GM23248 (cell line): Measurements from ENCODE around the gene LRBA. TPM values are rescaled to one million over a fixed set of nuclear protein-coding genes. Genes with fewer than 3 reads are reported as not detected.

Experiments used
- DNase-seq: peaks from one replicate; pipeline ENCODE4 v3.0.0-alpha.2; 2015
- H2AFZ ChIP-seq: fragments of 200-600 bp; sonication (generic); 2 replicates; pipeline ENCODE4 v1.6.1; 2016; ENCODE audit warnings: antibody characterized with exemption
- H3F3A ChIP-seq: fragments of 200-600 bp; sonication (generic); 2 replicates; pipeline ENCODE4 v1.6.1; 2016; ENCODE audit warnings: mild to moderate bottlenecking, antibody characterized with exemption, mixed run types; ENCODE audit not compliant: insufficient read depth
- H3K27ac ChIP-seq: fragments of 200-600 bp; sonication (generic); 2 replicates; pipeline ENCODE4 v1.5.1; 2016; ENCODE audit warnings: mild to moderate bottlenecking
- H3K27me3 ChIP-seq: fragments of 200-600 bp; sonication (generic); replicated peaks from 2 replicates; pipeline ENCODE4 v1.6.1; 2016; ENCODE audit warnings: mild to moderate bottlenecking; ENCODE audit not compliant: insufficient read depth
- H3K36me3 ChIP-seq: fragments of 200-600 bp; sonication (generic); 2 replicates; pipeline ENCODE4 v1.6.1; 2016; ENCODE audit warnings: low read depth, mild to moderate bottlenecking
- H3K4me1 ChIP-seq: fragments of 200-600 bp; sonication (generic); 2 replicates; pipeline ENCODE4 v1.6.1; 2016; ENCODE audit warnings: mild to moderate bottlenecking; ENCODE audit not compliant: insufficient read depth
- H3K4me2 ChIP-seq: fragments of 200-600 bp; sonication (generic); one replicate; pipeline ENCODE4 v1.6.1; 2016; ENCODE audit warnings: mild to moderate bottlenecking; ENCODE audit not compliant: unreplicated experiment
- H3K4me3 ChIP-seq: fragments of 200-600 bp; sonication (generic); 2 replicates; pipeline ENCODE4 v1.5.1; 2016; ENCODE audit warnings: mild to moderate bottlenecking
- H3K79me2 ChIP-seq: fragments of 200-600 bp; sonication (generic); 2 replicates; pipeline ENCODE4 v1.6.1; 2016; ENCODE audit warnings: mild to moderate bottlenecking; ENCODE audit not compliant: insufficient read depth
- H3K9ac ChIP-seq: fragments of 200-600 bp; sonication (generic); 2 replicates; pipeline ENCODE4 v1.6.1; 2016; ENCODE audit warnings: mild to moderate bottlenecking
- H3K9me2 ChIP-seq: fragments of 200-600 bp; sonication (generic); 2 replicates; pipeline ENCODE4 v1.6.1; 2016; ENCODE audit warnings: mixed run types, mild to moderate bottlenecking, moderate library complexity; ENCODE audit not compliant: insufficient read depth
- H3K9me3 ChIP-seq: fragments of 200-600 bp; sonication (generic); one replicate; pipeline ENCODE4 v1.6.1; 2017; ENCODE audit warnings: low read depth
- H4K20me1 ChIP-seq: fragments of 200-600 bp; sonication (generic); 2 replicates; pipeline ENCODE4 v1.6.0; 2016; ENCODE audit not compliant: insufficient read depth
- EZH2 ChIP-seq: fragments of 200-600 bp; sonication (generic); IDR thresholded peaks from 2 replicates; pipeline ENCODE4 v1.6.1; 2018; ENCODE audit warnings: antibody characterized with exemption, mild to moderate bottlenecking; ENCODE audit not compliant: insufficient read depth, poor library complexity, severe bottlenecking
- EZH2phosphoT487 ChIP-seq: fragments of 200-600 bp; sonication (generic); IDR thresholded peaks from 2 replicates; pipeline ENCODE4 v1.6.1; 2018; ENCODE audit warnings: antibody characterized with exemption, moderate library complexity, mild to moderate bottlenecking, low read depth; ENCODE audit not compliant: insufficient read depth
- WGBS, 2 experiments: methylation state at CpG; one replicate each; pipeline ENCODE4 v1.1.6; 2015 to 2017; ENCODE audit warnings: low lambda C conversion rate in 2 of 2, low coverage in 1 of 2; ENCODE audit errors: missing lambda C conversion rate in 2 of 2; 5-methylcytosine and 5-hydroxymethylcytosine counted together
- in situ Hi-C: fragments of 300-500 bp; cut with MboI; formaldehyde crosslinking; loops from 2 replicates; pipeline ENCODE4 v1.15.0; 2020
- polyA plus RNA-seq: library from polyadenylated mRNA; unstranded; fragments of >200 nt; fragmentation: Nextera tagmentation; extraction: Ambion mirVana; gene quantifications from 2 replicates; pipeline ENCODE4 v1.2.1, GENCODE V29; 2016
- total RNA-seq: library from RNA; depleted of rRNA; stranded (reverse); fragments of >200 nt; shearing (Covaris generic); gene quantifications from 2 replicates; pipeline ENCODE4 v1.2.3, GENCODE V29; 2014

The LRBA gene
- total and polyA plus RNA-seq, 2 experiments from 2014 or later = 6.6 to 17.8 TPM

GRCh38 chr4:150974750-150975149, 40.3 kb downstream of the LRBA start:
- TF ChIP-seq EZH2 (no peak), EZH2phosphoT487 (no peak)
- 69 to 94% methylated on average over 1 of the region's 1 CpG for WGBS, 2 experiments
- Histone ChIP-seq H2AFZ (no peak overlapping the region), H3K9me3 (no peaks in the 10 kb centered on the region), H3K9ac (no peak overlapping the region), H3K4me3 (no peak overlapping the region), H4K20me1 (0 out of 2 replicates have a peak, but pooled peaks cover 4% of the 10 kb centered on the region), H3F3A (no peaks in the 10 kb centered on the region), H3K36me3 (no peaks in the 10 kb centered on the region), H3K27me3 (no peaks in the 10 kb centered on the region), H3K9me2 (no peaks in the 10 kb centered on the region), H3K79me2 (no peaks in the 10 kb centered on the region), H3K4me2 (no peak overlapping the region), H3K27ac (no peak overlapping the region), H3K4me1 (no peaks in the 10 kb centered on the region)
- DNase-seq = no peak
- in situ Hi-C loops = no loop called here

- DNase-seq = no peak
- TF ChIP-seq EZH2 (no peak), EZH2phosphoT487 (no peak)
- Histone ChIP-seq H3K9me3 (no peaks in the 10 kb centered on the region), H2AFZ (no peak overlapping the region), H3K4me3 (no peak overlapping the region), H4K20me1 (0 out of 2 replicates have a peak, but pooled peaks cover 4% of the 10 kb centered on the region), H3K9me2 (no peaks in the 10 kb centered on the region), H3K4me2 (no peak overlapping the region), H3F3A (no peaks in the 10 kb centered on the region), H3K27ac (no peak overlapping the region), H3K27me3 (no peaks in the 10 kb centered on the region), H3K4me1 (no peaks in the 10 kb centered on the region), H3K9ac (no peak overlapping the region), H3K79me2 (no peaks in the 10 kb centered on the region), H3K36me3 (no peaks in the 10 kb centered on the region)
- WGBS, 2 experiments = 100% methylated on average over 1 of the region's 1 CpG
- in situ Hi-C loops = no loop called here
These were observed 40.8 kb downstream of the LRBA start for GRCh38 chr4:150974252-150974640.

- Histone ChIP-seq H3K9ac (no peak overlapping the region), H3K4me3 (no peak overlapping the region), H3K9me3 (no peaks in the 10 kb centered on the region), H3F3A (no peaks in the 10 kb centered on the region), H3K36me3 (no peaks in the 10 kb centered on the region), H2AFZ (no peak overlapping the region), H3K4me1 (no peaks in the 10 kb centered on the region), H3K27me3 (no peaks in the 10 kb centered on the region), H3K9me2 (no peaks in the 10 kb centered on the region), H3K27ac (no peak overlapping the region), H3K4me2 (no peak overlapping the region), H3K79me2 (no peaks in the 10 kb centered on the region), H4K20me1 (0 out of 2 replicates have a peak, but pooled peaks cover 4% of the 10 kb centered on the region)
- 63 to 64% methylated on average over 6 of the region's 6 CpGs for WGBS, 2 experiments
- no peak for TF ChIP-seq EZH2phosphoT487
- TF ChIP-seq EZH2 = no peak
- in situ Hi-C loops = no loop called here
- peak; percentile 7 for DNase-seq
These were observed 41.3 kb downstream of the LRBA start for GRCh38 chr4:150973626-150974251.

GRCh38 chr4:150972592-150972991, 42.5 kb downstream of the LRBA start:
- Histone ChIP-seq H3K27me3 (no peaks in the 10 kb centered on the region), H3K36me3 (no peaks in the 10 kb centered on the region), H4K20me1 (0 out of 2 replicates have a peak, but pooled peaks cover 4% of the 10 kb centered on the region), H3K4me1 (no peaks in the 10 kb centered on the region), H2AFZ (no peak overlapping the region), H3K4me2 (no peak overlapping the region), H3K9me3 (no peaks in the 10 kb centered on the region), H3F3A (no peaks in the 10 kb centered on the region), H3K79me2 (no peaks in the 10 kb centered on the region), H3K27ac (no peak overlapping the region), H3K9me2 (no peaks in the 10 kb centered on the region), H3K9ac (no peak overlapping the region), H3K4me3 (no peak overlapping the region)
- TF ChIP-seq EZH2 (no peak), EZH2phosphoT487 (no peak)
- in situ Hi-C loops = no loop called here
- DNase-seq = no peak
- WGBS, 2 experiments = 81 to 84% methylated on average over 1 of the region's 1 CpG
